DND-41 (cell line): ENCODE data around the gene MUCL1.
"Not testable (repeated sequence)": the region's sequence is repeated elsewhere in the genome, so short reads cannot be mapped to it uniquely, and the experiment has no call there.

Experiments
- ATAC-seq: fragments of 200-7000 bp; cut with Tn5 transposase; 3 replicates; pipeline ENCODE4 v1.9.1; 2021; ENCODE audit warnings: low read depth; ENCODE audit not compliant: insufficient read depth
- DNase-seq: peaks from one replicate; pipeline ENCODE4 v3.0.0-alpha.2; 2020
- H2AFZ ChIP-seq: 2 replicates; pipeline ENCODE4 v1.6.0; 2012; ENCODE audit warnings: low read depth, low read length
- H3K27ac ChIP-seq: 2 replicates; pipeline ENCODE4 v1.5.1; 2012; ENCODE audit warnings: low read length, inconsistent platforms
- H3K27me3 ChIP-seq: fragments of 200-600 bp; sonication (generic); 2 replicates; pipeline ENCODE4 v1.6.0; 2012; ENCODE audit warnings: low read length, mild to moderate bottlenecking, inconsistent platforms; ENCODE audit not compliant: insufficient read depth, poor library complexity
- H3K36me3 ChIP-seq: 2 replicates; pipeline ENCODE4 v1.5.1; 2012; ENCODE audit warnings: low read length, inconsistent platforms; ENCODE audit not compliant: insufficient read depth
- H3K4me1 ChIP-seq: 2 replicates; pipeline ENCODE4 v1.5.1; 2012; ENCODE audit warnings: mild to moderate bottlenecking, low read length; ENCODE audit not compliant: insufficient read depth
- H3K4me2 ChIP-seq: 2 replicates; pipeline ENCODE4 v1.6.0; 2012; ENCODE audit warnings: mild to moderate bottlenecking, moderate library complexity, low read length, inconsistent platforms; ENCODE audit not compliant: insufficient read depth
- H3K4me3 ChIP-seq, 2 experiments: fragments of 200-600 bp in 1 of 2; shearing (Covaris generic) in 1 of 2; 2 replicates each; pipeline ENCODE4 v1.5.1; 2012 to 2016; ENCODE audit warnings: inconsistent platforms in 2 of 2, low read length in 2 of 2, mild to moderate bottlenecking in 2 of 2, low read depth in 1 of 2, moderate library complexity in 1 of 2
- H3K79me2 ChIP-seq: 2 replicates; pipeline ENCODE4 v1.6.0; 2012; ENCODE audit warnings: low read length, inconsistent platforms; ENCODE audit not compliant: insufficient read depth
- H3K9ac ChIP-seq: 2 replicates; pipeline ENCODE4 v1.6.0; 2012; ENCODE audit warnings: low read depth, mild to moderate bottlenecking, inconsistent platforms, low read length, moderate library complexity
- H3K9me3 ChIP-seq: 2 replicates; pipeline ENCODE4 v1.5.1; 2012; ENCODE audit warnings: low read length, moderate library complexity, mild to moderate bottlenecking, inconsistent platforms; ENCODE audit not compliant: insufficient read depth, severe bottlenecking
- H4K20me1 ChIP-seq: 2 replicates; pipeline ENCODE4 v1.6.0; 2012; ENCODE audit warnings: low read length; ENCODE audit not compliant: insufficient read depth
- CTCF ChIP-seq: IDR thresholded peaks from 2 replicates; pipeline ENCODE4 v1.5.1; 2012; ENCODE audit warnings: borderline replicate concordance, low read length, moderate library complexity, mild to moderate bottlenecking; ENCODE audit not compliant: poor library complexity, severe bottlenecking; ENCODE audit errors: extremely low read depth
- EZH2 ChIP-seq: IDR thresholded peaks from 3 replicates; pipeline ENCODE4 v1.6.1; 2012; ENCODE audit warnings: borderline replicate concordance, low read depth, mild to moderate bottlenecking, moderate library complexity, low read length, inconsistent platforms; ENCODE audit not compliant: severe bottlenecking

Gene MUCL1

GRCh38 chr12:54879150-54879549 lies 24.8 kb downstream of the MUCL1 start:
- Histone ChIP-seq H4K20me1 (no peaks in the 10 kb centered on the region), H3K79me2 (no peaks in the 10 kb centered on the region), H3K9ac (no peak overlapping the region), H3K36me3 (no peaks in the 10 kb centered on the region), H3K4me3 (no peak overlapping the region), H3K27ac (no peak overlapping the region), H3K27me3 (peaks cover 7% of the 10 kb centered on the region), H3K4me2 (no peak overlapping the region), H2AFZ (no peak overlapping the region), H3K4me1 (no peaks in the 10 kb centered on the region), H3K9me3 (no peaks in the 10 kb centered on the region)
- ATAC-seq = no peak
- TF ChIP-seq CTCF = no peak
- no peak for TF ChIP-seq EZH2
- DNase-seq = no peak

GRCh38 chr12:54879579-54879978 lies 25.3 kb downstream of the MUCL1 start:
- Histone ChIP-seq H3K4me2 (no peak overlapping the region), H3K9me3 (no peaks in the 10 kb centered on the region), H4K20me1 (no peaks in the 10 kb centered on the region), H3K27me3 (peaks cover 7% of the 10 kb centered on the region), H3K4me3 (no peak overlapping the region), H3K9ac (no peak overlapping the region), H3K79me2 (no peaks in the 10 kb centered on the region), H3K27ac (no peak overlapping the region), H3K36me3 (no peaks in the 10 kb centered on the region), H2AFZ (no peak overlapping the region), H3K4me1 (no peaks in the 10 kb centered on the region)
- TF ChIP-seq EZH2 = no peak
- no peak for TF ChIP-seq CTCF
- DNase-seq = no peak
- ATAC-seq = no peak

- TF ChIP-seq CTCF (no peak), EZH2 (no peak)
- no peak overlapping the region for H3K4me3 ChIP-seq
- H3K9me3 ChIP-seq = no peaks in the 10 kb centered on the region
- DNase-seq = no peak
- H3K4me2 ChIP-seq = no peak overlapping the region
- H3K4me1 ChIP-seq = no peaks in the 10 kb centered on the region
- no peak overlapping the region for H3K27ac ChIP-seq
- no peak overlapping the region for H2AFZ ChIP-seq
- H3K36me3 ChIP-seq = no peaks in the 10 kb centered on the region
- H3K27me3 ChIP-seq = no peaks in the 10 kb centered on the region
- H3K9ac ChIP-seq = no peak overlapping the region
- ATAC-seq = no peak
- H3K79me2 ChIP-seq = no peaks in the 10 kb centered on the region
- no peaks in the 10 kb centered on the region for H4K20me1 ChIP-seq
These were observed 27.8 kb downstream of the MUCL1 start for GRCh38 chr12:54882079-54882478.

GRCh38 chr12:54882597-54882996 lies 28.3 kb downstream of the MUCL1 start:
- not testable (repeated sequence) for H3K4me1 ChIP-seq, H3K4me2 ChIP-seq, ATAC-seq, H3K4me3 ChIP-seq, H2AFZ ChIP-seq, H3K27me3 ChIP-seq, H3K9me3 ChIP-seq, DNase-seq, H3K27ac ChIP-seq, H3K36me3 ChIP-seq, H3K9ac ChIP-seq, H4K20me1 ChIP-seq, H3K79me2 ChIP-seq

- H2AFZ ChIP-seq, H4K20me1 ChIP-seq, H3K9ac ChIP-seq, H3K36me3 ChIP-seq, ATAC-seq, DNase-seq, H3K79me2 ChIP-seq, H3K4me2 ChIP-seq, H3K27me3 ChIP-seq, H3K4me1 ChIP-seq, H3K4me3 ChIP-seq, H3K27ac ChIP-seq, H3K9me3 ChIP-seq: not testable (repeated sequence)
These were observed 34.1 kb downstream of the MUCL1 start for GRCh38 chr12:54888428-54888827.
